ENCODE data around the gene SLC43A1.

SLC43A1 gene

GRCh38 chr11:57479021-57479663 is 36.4 kb downstream of the SLC43A1 start:
- no peak for DNase-seq

GRCh38 chr11:57477507-57478189 is 37.9 kb downstream of the SLC43A1 start:
- no peak for DNase-seq

GRCh38 chr11:57476757-57477506 is 38.6 kb downstream of the SLC43A1 start:
- DNase-seq, result no peak

- no peak for DNase-seq
Observed at GRCh38 chr11:57476047-57476756, 39.3 kb downstream of the SLC43A1 start.

GRCh38 chr11:57475671-57476046 is 39.8 kb downstream of the SLC43A1 start:
- no peak for DNase-seq

GRCh38 chr11:57475191-57475590 is 40.3 kb downstream of the SLC43A1 start:
- DNase-seq, result no peak

- DNase-seq, result no peak
Observed at GRCh38 chr11:57474803-57475115, 40.7 kb downstream of the SLC43A1 start.

- no peak for DNase-seq
Observed at GRCh38 chr11:57474017-57474802, 41.3 kb downstream of the SLC43A1 start.

GRCh38 chr11:57473285-57473841 is 42.1 kb downstream of the SLC43A1 start:
- no peak for DNase-seq

GRCh38 chr11:57471496-57471895 is 44.0 kb downstream of the SLC43A1 start:
- no peak for DNase-seq

GRCh38 chr11:57469268-57469667 is 46.2 kb downstream of the SLC43A1 start:
- DNase-seq, result no peak

- DNase-seq, result no peak
Observed at GRCh38 chr11:57468276-57468675, 47.2 kb downstream of the SLC43A1 start.

- no peak for DNase-seq
Observed at GRCh38 chr11:57467508-57468157, 47.9 kb downstream of the SLC43A1 start.

GRCh38 chr11:57466680-57467079 is 48.8 kb downstream of the SLC43A1 start:
- no peak for DNase-seq

GRCh38 chr11:57464539-57465181 is 50.8 kb downstream of the SLC43A1 start:
- DNase-seq, result no peak

- no peak for DNase-seq
Observed at GRCh38 chr11:57463671-57464538, 51.6 kb downstream of the SLC43A1 start.

GRCh38 chr11:57462597-57462996 is 52.9 kb downstream of the SLC43A1 start:
- no peak for DNase-seq

- DNase-seq, result no peak
Observed at GRCh38 chr11:57461841-57462489, 53.5 kb downstream of the SLC43A1 start.
